ENCODE data around the gene WDR83.
A peak's percentile ranks its signal among the peaks of the same experiment; 100 is the strongest.
"Not testable (repeated sequence)": the region's sequence is repeated elsewhere in the genome, so short reads cannot be mapped to it uniquely, and the experiment has no call there.

The WDR83 gene

DNA sequence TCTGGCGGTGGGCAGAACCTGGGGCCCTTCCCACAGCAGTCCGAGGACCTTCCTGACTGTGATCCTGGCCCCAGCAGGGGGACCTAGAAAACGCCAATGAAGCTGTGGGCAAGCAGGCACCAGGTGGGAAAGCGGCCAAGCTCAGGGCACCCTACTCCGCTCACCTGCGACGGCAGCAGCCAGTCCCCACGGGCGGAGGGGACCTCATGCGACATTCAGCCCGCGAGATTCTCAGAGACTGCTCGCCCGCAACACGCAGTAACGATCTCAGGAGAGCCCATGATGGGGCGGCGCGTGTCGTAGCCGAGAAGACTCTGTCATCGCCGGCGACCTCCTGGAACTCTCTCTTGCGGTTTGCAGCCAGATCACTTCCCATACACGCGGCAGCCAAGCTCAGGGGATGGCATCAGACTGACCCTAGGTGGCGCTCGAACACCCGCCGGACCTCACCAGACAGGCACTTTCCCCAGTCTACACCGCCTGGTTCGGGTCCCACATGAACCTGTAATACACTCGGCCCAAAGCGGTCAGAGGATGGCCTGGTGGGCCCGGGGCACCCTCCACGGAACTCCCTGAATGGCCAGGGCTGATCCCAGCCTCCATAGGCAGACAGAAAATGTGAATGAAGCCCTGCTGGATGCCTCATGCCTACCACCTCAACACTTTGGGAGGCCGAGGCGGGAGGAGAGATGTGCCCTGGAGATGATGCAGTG is 26.6 kb upstream of the WDR83 start:
- Histone ChIP-seq H3K27me3 (ENCODE audit: control insufficient read depth, insufficient read depth, low read length) (0 out of 2 replicates have a peak, but pooled peaks cover 2% of the 10 kb centered on the region), H3K36me3 (ENCODE audit: control insufficient read depth, insufficient read depth, low read length) (no peaks in the 10 kb centered on the region), H3K4me3 (ENCODE audit: low read depth, low read length) (peak overlapping the region; percentile 57), H3K9me3 (ENCODE audit: control insufficient read depth, insufficient read depth, low read depth, low read length) (0 out of 2 replicates have a peak, but pooled peaks cover 3% of the 10 kb centered on the region), H3K9ac (ENCODE audit: low read length) (peak overlapping the region; percentile 37), H3K27ac (ENCODE audit: low read depth, low read length) (no peak overlapping the region), H3K4me1 (ENCODE audit: control insufficient read depth, insufficient read depth, low read length) (0 out of 2 replicates have a peak, but pooled peaks cover 3% of the 10 kb centered on the region)

DNA sequence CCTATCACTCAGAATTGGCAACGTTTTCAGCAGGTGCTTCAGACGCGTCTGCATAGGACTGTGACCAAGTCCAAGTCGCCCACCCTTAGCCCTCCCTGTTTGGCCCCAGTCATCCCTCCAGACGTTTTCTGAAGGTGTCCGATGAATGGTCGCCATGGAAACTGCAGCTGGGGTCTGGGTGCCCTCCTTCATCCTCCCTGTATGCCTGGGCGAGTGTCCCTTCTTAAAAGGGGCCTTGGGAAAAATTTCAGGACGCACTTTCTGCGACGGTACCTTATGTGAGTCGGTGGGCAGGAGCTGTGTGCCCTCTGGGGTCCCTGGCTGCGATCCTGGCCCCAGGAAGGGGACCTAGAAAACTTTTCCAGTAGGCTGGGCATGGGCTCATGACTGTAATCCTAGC is 25.2 kb upstream of the WDR83 start:
- H3K27ac ChIP-seq (ENCODE audit: low read depth, low read length), result no peak overlapping the region
- H3K36me3 ChIP-seq (ENCODE audit: control insufficient read depth, insufficient read depth, low read length), result no peaks in the 10 kb centered on the region
- 0 out of 2 replicates have a peak, but pooled peaks cover 2% of the 10 kb centered on the region for H3K27me3 ChIP-seq (ENCODE audit: control insufficient read depth, insufficient read depth, low read length)
- no peak overlapping the region for H3K4me3 ChIP-seq (ENCODE audit: low read depth, low read length)
- 0 out of 2 replicates have a peak, but pooled peaks cover 3% of the 10 kb centered on the region for H3K4me1 ChIP-seq (ENCODE audit: control insufficient read depth, insufficient read depth, low read length)
- 0 out of 2 replicates have a peak, but pooled peaks cover 3% of the 10 kb centered on the region for H3K9me3 ChIP-seq (ENCODE audit: control insufficient read depth, insufficient read depth, low read depth, low read length)
- H3K9ac ChIP-seq (ENCODE audit: low read length), result no peak overlapping the region

DNA sequence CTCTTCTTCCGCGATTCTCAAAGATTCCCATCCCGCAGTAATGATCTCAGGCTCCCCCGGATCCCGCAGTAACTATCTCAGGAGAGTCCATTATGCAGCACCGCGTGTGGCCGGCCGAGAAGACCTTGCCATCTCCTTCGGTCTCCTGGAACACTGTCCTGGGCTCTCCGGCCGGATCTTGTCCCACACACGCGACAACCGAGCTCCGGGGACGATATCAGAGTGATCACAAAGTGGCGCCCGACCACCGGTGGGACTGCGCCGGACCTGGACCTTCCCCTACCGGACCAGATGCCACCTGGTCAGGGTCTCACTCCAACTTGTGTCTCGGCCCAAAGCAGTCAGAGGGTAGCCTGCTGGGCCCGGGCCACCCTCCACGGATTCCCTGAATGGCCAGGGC is 24.1 kb upstream of the WDR83 start:
- H3K27me3 ChIP-seq (ENCODE audit: control insufficient read depth, insufficient read depth, low read length), result 0 out of 2 replicates have a peak, but pooled peaks cover 2% of the 10 kb centered on the region
- no peak overlapping the region for H3K9ac ChIP-seq (ENCODE audit: low read length)
- 0 out of 2 replicates have a peak, but pooled peaks cover 3% of the 10 kb centered on the region for H3K4me1 ChIP-seq (ENCODE audit: control insufficient read depth, insufficient read depth, low read length)
- no peak overlapping the region for H3K4me3 ChIP-seq (ENCODE audit: low read depth, low read length)
- 0 out of 2 replicates have a peak, but pooled peaks cover 3% of the 10 kb centered on the region for H3K9me3 ChIP-seq (ENCODE audit: control insufficient read depth, insufficient read depth, low read depth, low read length)
- H3K36me3 ChIP-seq (ENCODE audit: control insufficient read depth, insufficient read depth, low read length), result no peaks in the 10 kb centered on the region
- no peak overlapping the region for H3K27ac ChIP-seq (ENCODE audit: low read depth, low read length)

DNA sequence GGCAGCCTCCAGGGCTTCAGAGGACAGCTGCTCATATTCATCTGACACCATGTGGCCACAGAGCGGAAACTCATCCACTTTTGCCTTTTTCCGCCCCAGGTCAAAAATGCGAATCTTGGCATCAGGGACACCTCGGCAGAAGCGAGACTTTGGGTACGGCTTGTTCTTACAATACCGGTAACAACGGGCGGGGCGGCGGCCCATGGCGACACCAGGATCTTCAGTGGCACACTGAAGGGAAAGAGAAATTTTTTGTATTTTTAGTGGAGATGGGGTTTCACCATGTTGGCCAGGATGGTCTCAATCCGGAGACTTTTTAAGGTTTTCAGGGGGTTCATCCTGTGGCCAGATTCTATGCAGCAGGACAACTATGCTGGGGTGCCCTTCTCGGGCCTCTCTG is 22.9 kb upstream of the WDR83 start:
- H3K36me3 ChIP-seq (ENCODE audit: control insufficient read depth, insufficient read depth, low read length); H3K9ac ChIP-seq (ENCODE audit: low read length); H3K4me1 ChIP-seq (ENCODE audit: control insufficient read depth, insufficient read depth, low read length); H3K27me3 ChIP-seq (ENCODE audit: control insufficient read depth, insufficient read depth, low read length); H3K9me3 ChIP-seq (ENCODE audit: control insufficient read depth, insufficient read depth, low read depth, low read length); H3K4me3 ChIP-seq (ENCODE audit: low read depth, low read length); H3K27ac ChIP-seq (ENCODE audit: low read depth, low read length): not testable (repeated sequence)

DNA sequence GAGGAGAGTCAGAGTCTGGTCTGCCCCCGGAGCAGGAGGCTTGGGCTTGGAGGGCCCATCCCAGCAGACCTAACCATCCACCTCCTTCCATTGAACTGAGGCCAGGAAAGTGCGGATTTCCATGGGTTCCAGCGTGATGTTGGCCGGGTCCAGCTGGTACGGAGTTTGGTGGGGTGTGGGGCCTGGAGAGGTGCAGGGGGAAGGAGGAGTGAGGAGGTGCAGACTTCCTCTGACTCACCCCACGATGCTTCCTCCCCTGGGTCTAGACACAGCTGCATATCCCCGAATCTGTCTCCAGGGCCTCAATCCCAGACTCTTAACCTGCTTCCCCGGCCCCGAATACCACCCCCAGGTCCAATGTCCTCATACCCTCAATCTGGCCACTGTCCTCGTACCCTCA is 20.1 kb upstream of the WDR83 start:
- H3K4me1 ChIP-seq (ENCODE audit: control insufficient read depth, insufficient read depth, low read length), result no peaks in the 10 kb centered on the region
- H3K27ac ChIP-seq (ENCODE audit: low read depth, low read length), result no peak overlapping the region
- H3K9me3 ChIP-seq (ENCODE audit: control insufficient read depth, insufficient read depth, low read depth, low read length), result no peaks in the 10 kb centered on the region
- H3K27me3 ChIP-seq (ENCODE audit: control insufficient read depth, insufficient read depth, low read length), result no peaks in the 10 kb centered on the region
- no peak overlapping the region for H3K9ac ChIP-seq (ENCODE audit: low read length)
- H3K4me3 ChIP-seq (ENCODE audit: low read depth, low read length), result no peak overlapping the region
- H3K36me3 ChIP-seq (ENCODE audit: control insufficient read depth, insufficient read depth, low read length), result peaks cover 2% of the 10 kb centered on the region; the same call in 1 of the 2 replicates

DNA sequence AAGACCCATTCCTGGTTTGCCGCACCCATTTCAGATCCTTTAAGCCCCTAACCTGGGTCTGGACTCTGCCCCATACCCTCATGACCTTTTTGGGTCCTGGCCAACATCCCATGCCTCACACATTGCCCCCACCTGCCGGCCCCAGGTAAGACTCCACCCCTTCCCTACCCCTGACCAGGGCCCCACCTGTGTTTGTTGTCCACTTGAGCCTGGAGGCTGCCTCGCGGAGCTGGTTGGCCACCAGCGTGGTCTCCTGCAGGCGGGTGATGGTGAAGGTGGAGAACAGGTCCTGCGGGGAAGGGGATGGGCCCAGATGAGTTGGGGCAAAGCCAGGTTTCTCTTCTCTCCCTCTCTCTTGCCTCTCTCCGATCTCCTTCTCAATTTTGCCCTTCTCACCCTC is 19.6 kb upstream of the WDR83 start:
- H3K9ac ChIP-seq (ENCODE audit: low read length), result no peak overlapping the region
- no peak overlapping the region for H3K27ac ChIP-seq (ENCODE audit: low read depth, low read length)
- no peaks in the 10 kb centered on the region for H3K9me3 ChIP-seq (ENCODE audit: control insufficient read depth, insufficient read depth, low read depth, low read length)

DNA sequence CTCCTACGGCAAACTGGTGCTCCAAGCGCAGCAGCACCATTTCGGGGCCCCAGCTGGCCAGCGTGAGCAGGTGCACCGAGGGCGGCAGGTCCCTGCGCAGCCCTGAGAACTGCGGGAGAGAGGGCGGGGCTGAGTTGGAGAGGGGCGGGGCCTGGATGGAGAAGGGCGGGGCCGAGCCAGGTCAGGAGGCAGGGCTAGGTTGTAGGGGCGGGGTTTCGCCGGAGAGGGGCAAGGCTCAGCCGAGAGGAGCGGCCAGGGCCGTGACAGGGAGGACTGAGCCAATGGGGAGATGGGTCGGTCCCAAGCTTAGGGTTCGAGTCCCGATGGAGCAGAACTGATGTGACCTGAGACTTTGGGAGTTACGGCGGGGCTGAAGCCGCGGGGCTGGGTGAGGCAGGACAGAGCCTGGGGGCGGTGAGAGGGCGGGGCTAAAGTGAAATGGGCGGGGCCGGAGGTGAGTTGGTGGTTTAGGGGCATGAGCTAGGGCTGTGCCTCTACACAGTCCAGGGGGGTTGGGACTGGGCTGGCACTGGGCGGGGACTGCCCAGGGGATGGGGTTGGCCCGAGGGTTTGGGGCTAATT is 19.0 kb upstream of the WDR83 start:
- Histone ChIP-seq H3K27me3 (ENCODE audit: control insufficient read depth, insufficient read depth, low read length) (no peaks in the 10 kb centered on the region), H3K9me3 (ENCODE audit: control insufficient read depth, insufficient read depth, low read depth, low read length) (no peaks in the 10 kb centered on the region), H3K36me3 (ENCODE audit: control insufficient read depth, insufficient read depth, low read length) (peaks cover 6% of the 10 kb centered on the region), H3K9ac (ENCODE audit: low read length) (peak overlapping the region; percentile 17), H3K4me1 (ENCODE audit: control insufficient read depth, insufficient read depth, low read length) (no peaks in the 10 kb centered on the region), H3K27ac (ENCODE audit: low read depth, low read length) (no peak overlapping the region), H3K4me3 (ENCODE audit: low read depth, low read length) (peak overlapping the region; percentile 76)

More for the DNA sequence above, 19.6 kb upstream of the WDR83 start:
- no peaks in the 10 kb centered on the region for H3K4me1 ChIP-seq (ENCODE audit: control insufficient read depth, insufficient read depth, low read length)
- H3K27me3 ChIP-seq (ENCODE audit: control insufficient read depth, insufficient read depth, low read length), result no peaks in the 10 kb centered on the region
- peak overlapping the region; percentile 30 for H3K4me3 ChIP-seq (ENCODE audit: low read depth, low read length)
- peaks cover 4% of the 10 kb centered on the region; the same call in 1 of the 2 replicates for H3K36me3 ChIP-seq (ENCODE audit: control insufficient read depth, insufficient read depth, low read length)

DNA sequence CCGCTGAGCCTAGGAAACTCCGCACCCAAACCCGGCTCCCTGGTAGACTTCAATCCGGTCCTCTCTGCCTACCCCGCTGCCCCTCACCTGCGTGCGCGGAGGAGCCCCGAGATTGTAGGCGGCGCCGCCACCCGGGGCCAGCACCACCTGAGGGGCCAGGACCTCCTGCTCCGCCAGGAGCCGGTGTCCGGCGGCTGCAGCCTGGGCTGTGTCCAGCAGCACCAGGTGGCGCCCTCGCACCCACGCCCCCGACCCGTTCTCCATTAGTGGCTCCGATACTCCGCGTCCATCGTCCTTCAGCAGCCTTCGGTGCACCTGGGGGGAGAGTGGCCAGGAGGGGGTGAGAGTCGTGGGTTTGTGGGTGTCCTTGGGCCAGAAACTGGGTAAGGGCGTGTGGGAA is 18.5 kb upstream of the WDR83 start:
- peak overlapping the region; percentile 76 for H3K4me3 ChIP-seq (ENCODE audit: low read depth, low read length)
- no peak overlapping the region; the same call in 1 of the 2 replicates for H3K27ac ChIP-seq (ENCODE audit: low read depth, low read length)
- peak overlapping the region; percentile 17 for H3K9ac ChIP-seq (ENCODE audit: low read length)
- H3K27me3 ChIP-seq (ENCODE audit: control insufficient read depth, insufficient read depth, low read length), result no peaks in the 10 kb centered on the region
- peaks cover 6% of the 10 kb centered on the region for H3K36me3 ChIP-seq (ENCODE audit: control insufficient read depth, insufficient read depth, low read length)
- no peaks in the 10 kb centered on the region for H3K9me3 ChIP-seq (ENCODE audit: control insufficient read depth, insufficient read depth, low read depth, low read length)
- H3K4me1 ChIP-seq (ENCODE audit: control insufficient read depth, insufficient read depth, low read length), result no peaks in the 10 kb centered on the region

DNA sequence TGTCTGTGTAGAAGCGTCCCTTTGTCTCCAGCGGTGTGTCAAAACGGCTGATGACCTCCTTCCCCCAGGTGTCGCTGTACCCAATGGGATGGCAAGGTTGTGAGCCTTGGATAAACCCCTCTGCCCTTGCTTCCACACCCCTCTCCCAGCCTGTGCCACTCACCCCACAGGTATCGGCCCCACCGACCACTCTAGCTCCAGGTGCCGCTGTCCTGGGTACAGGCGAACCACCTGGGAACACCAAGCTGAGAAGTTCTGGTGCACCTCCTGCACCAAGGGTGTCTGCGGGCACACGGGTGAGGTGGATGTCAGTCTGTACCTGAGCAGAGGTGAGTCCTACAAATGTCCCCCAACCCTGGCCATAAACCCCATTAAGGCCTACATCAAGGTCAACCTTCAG is 16.7 kb upstream of the WDR83 start:
- H3K4me3 ChIP-seq (ENCODE audit: low read depth, low read length), result no peak overlapping the region
- H3K9ac ChIP-seq (ENCODE audit: low read length), result no peak overlapping the region
- no peaks in the 10 kb centered on the region for H3K27me3 ChIP-seq (ENCODE audit: control insufficient read depth, insufficient read depth, low read length)
- H3K4me1 ChIP-seq (ENCODE audit: control insufficient read depth, insufficient read depth, low read length), result no peaks in the 10 kb centered on the region
- peaks cover 8% of the 10 kb centered on the region for H3K36me3 ChIP-seq (ENCODE audit: control insufficient read depth, insufficient read depth, low read length)
- H3K9me3 ChIP-seq (ENCODE audit: control insufficient read depth, insufficient read depth, low read depth, low read length), result no peaks in the 10 kb centered on the region
- no peak overlapping the region for H3K27ac ChIP-seq (ENCODE audit: low read depth, low read length)

DNA sequence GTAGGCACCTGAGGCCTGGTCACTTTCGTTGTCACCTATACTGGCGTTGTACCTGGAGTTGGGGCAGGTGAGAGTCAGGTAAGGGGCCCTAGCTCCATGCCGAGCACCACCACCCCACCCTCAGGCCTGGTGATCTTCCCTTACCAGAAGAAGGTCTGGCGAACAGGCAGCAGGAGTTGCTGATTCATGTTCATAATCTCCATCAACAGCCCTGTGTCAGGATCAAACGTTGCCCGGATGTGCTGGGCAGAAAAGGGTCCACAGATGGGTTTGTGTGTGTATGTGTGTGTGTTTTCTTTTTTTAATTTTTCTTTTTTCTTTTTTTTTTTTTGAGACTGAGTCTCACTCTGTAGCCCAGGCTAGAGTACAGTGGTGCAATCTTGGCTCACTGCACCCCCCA is 14.4 kb upstream of the WDR83 start:
- peaks cover 25% of the 10 kb centered on the region for H3K36me3 ChIP-seq (ENCODE audit: control insufficient read depth, insufficient read depth, low read length)

DNA sequence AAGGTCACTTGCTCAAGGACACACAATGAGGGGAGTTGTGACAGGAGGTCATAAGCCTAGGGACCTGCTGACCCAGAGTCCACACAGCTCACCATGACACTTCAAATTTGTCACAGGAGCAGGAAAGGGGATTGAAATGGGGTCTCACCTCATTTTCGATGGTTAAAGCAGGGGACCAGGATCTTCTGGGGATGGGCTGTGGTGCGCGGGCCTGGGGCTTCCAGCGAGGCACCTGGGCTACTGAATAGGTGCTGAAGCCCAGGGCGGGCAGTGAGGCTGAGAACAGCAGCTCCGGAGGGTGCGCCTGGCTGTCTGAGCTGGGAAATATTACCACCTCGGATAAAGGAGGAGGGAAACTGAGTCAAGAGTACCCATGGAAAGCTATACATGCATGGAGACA is 11.1 kb upstream of the WDR83 start:
- Histone ChIP-seq H3K4me3 (ENCODE audit: low read depth, low read length) (no peak overlapping the region), H3K9ac (ENCODE audit: low read length) (no peak overlapping the region), H3K9me3 (ENCODE audit: control insufficient read depth, insufficient read depth, low read depth, low read length) (no peaks in the 10 kb centered on the region), H3K36me3 (ENCODE audit: control insufficient read depth, insufficient read depth, low read length) (peaks cover 36% of the 10 kb centered on the region), H3K27me3 (ENCODE audit: control insufficient read depth, insufficient read depth, low read length) (no peaks in the 10 kb centered on the region), H3K27ac (ENCODE audit: low read depth, low read length) (no peak overlapping the region), H3K4me1 (ENCODE audit: control insufficient read depth, insufficient read depth, low read length) (no peaks in the 10 kb centered on the region)

More for the DNA sequence above, 14.4 kb upstream of the WDR83 start:
- Histone ChIP-seq H3K27me3 (ENCODE audit: control insufficient read depth, insufficient read depth, low read length) (no peaks in the 10 kb centered on the region), H3K9ac (ENCODE audit: low read length) (no peak overlapping the region), H3K4me3 (ENCODE audit: low read depth, low read length) (no peak overlapping the region), H3K4me1 (ENCODE audit: control insufficient read depth, insufficient read depth, low read length) (no peaks in the 10 kb centered on the region), H3K9me3 (ENCODE audit: control insufficient read depth, insufficient read depth, low read depth, low read length) (no peaks in the 10 kb centered on the region), H3K27ac (ENCODE audit: low read depth, low read length) (no peak overlapping the region)

All from HUES6 (cell line).